Retinal pigment epithelial cell (primary cell): Measurements from ENCODE around the gene DYNLT1.

Source experiments
- DNase-seq: peaks from one replicate; pipeline ENCODE4 v3.0.0-alpha.2; 2010; ENCODE audit warnings: low read depth
- H3K4me3 ChIP-seq: 2 replicates; pipeline ENCODE4 v1.5.1; 2011; ENCODE audit warnings: mild to moderate bottlenecking, low read length, control low read depth, moderate library complexity
- CTCF ChIP-seq: conservative IDR thresholded peaks from 2 replicates; pipeline ENCODE4 v1.5.1; 2011; ENCODE audit warnings: low read depth, low read length, control low read depth, inconsistent platforms

Gene DYNLT1

GRCh38 chr6:158644231-158645063, at the start of gene DYNLT1:
Gene DYNLT1 (minus strand): TSS chr6:158644743. CDS start chr6:158644708, 35 bp downstream.
- TF ChIP-seq CTCF, result no peak

GRCh38 chr6:158688860-158689259, 44.3 kb upstream of the DYNLT1 start:
- TF ChIP-seq CTCF, result no peak
- DNase-seq, result no peak
- no peak overlapping the region for H3K4me3 ChIP-seq

More at GRCh38 chr6:158644231-158645063, at the start of gene DYNLT1:
- DNase-seq, result peak; percentile 71
- peak within 1 kb of the TSS; percentile 75 for H3K4me3 ChIP-seq

- no peak for TF ChIP-seq CTCF
- DNase-seq, result no peak
- no peak overlapping the region for H3K4me3 ChIP-seq
Measured at GRCh38 chr6:158687506-158687905, 43.0 kb upstream of the DYNLT1 start.

- no peak for DNase-seq
- H3K4me3 ChIP-seq, result no peak overlapping the region
- TF ChIP-seq CTCF, result no peak
Measured at GRCh38 chr6:158686791-158687381, 42.3 kb upstream of the DYNLT1 start.

- H3K4me3 ChIP-seq, result no peak overlapping the region
- DNase-seq, result no peak
- TF ChIP-seq CTCF, result no peak
Measured at GRCh38 chr6:158686311-158686710, 41.8 kb upstream of the DYNLT1 start.

- no peak overlapping the region for H3K4me3 ChIP-seq
- DNase-seq, result no peak
Measured at GRCh38 chr6:158684745-158685324, 40.3 kb upstream of the DYNLT1 start.

More at GRCh38 chr6:158684745-158685324, 40.3 kb upstream of the DYNLT1 start:
- no peak for TF ChIP-seq CTCF
